ENCODE measurements around the gene CTCFL.

CTCFL gene

DNA sequence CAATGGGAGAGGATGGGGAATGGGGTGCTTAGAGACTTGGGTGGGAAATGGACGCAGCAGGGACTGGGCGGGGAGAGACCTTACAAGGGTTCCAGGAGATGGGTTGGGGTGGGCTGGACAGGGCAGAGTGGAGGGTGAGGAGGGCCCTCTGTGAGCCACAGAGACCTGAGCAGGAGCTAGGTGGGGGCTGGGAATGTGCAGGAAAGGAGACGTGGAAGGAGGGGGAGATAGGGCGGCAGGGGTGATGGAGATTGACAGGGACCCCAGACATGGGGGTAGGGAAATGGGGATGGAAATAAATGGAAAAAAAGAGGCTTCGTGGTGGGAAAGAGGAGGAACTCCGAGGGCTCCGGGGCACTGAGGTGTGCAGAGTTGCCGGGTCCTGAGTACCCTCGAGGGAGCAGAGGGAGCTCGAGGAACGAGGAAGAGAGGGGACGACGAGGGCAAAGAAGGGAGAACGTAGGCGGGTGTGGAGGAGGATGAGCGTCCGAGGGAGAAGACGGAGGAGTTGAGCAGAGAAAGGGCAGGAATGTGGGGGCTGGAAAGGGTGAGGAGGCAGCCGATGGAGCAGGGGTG, 2.0 kb upstream of the CTCFL start:
- Histone ChIP-seq H3K9me3 (ENCODE audit: control insufficient read depth in 2 of 2, low read length in 2 of 2) (no peaks in the 10 kb centered on the region), H3K27me3 (ENCODE audit: control insufficient read depth in 2 of 2, insufficient read depth in 2 of 2, low read length in 2 of 2) (no peaks in the 10 kb centered on the region), H3K4me1 (ENCODE audit: control insufficient read depth in 2 of 2, insufficient read depth in 2 of 2, low read length in 2 of 2) (peaks cover 12 to 35% of the 10 kb centered on the region in 2 donors), H3K9ac (ENCODE audit: low read depth in 1 of 2, low read length in 2 of 2) (no peak overlapping the region), H3K4me3 (ENCODE audit: low read length in 2 of 2) (no peak overlapping the region), H3K36me3 (ENCODE audit: control insufficient read depth in 2 of 2, insufficient read depth in 2 of 2, low read length in 2 of 2) (no peaks in the 10 kb centered on the region), H3K27ac (ENCODE audit: low read depth in 2 of 2, low read length in 2 of 2) (no peak overlapping the region)

DNA sequence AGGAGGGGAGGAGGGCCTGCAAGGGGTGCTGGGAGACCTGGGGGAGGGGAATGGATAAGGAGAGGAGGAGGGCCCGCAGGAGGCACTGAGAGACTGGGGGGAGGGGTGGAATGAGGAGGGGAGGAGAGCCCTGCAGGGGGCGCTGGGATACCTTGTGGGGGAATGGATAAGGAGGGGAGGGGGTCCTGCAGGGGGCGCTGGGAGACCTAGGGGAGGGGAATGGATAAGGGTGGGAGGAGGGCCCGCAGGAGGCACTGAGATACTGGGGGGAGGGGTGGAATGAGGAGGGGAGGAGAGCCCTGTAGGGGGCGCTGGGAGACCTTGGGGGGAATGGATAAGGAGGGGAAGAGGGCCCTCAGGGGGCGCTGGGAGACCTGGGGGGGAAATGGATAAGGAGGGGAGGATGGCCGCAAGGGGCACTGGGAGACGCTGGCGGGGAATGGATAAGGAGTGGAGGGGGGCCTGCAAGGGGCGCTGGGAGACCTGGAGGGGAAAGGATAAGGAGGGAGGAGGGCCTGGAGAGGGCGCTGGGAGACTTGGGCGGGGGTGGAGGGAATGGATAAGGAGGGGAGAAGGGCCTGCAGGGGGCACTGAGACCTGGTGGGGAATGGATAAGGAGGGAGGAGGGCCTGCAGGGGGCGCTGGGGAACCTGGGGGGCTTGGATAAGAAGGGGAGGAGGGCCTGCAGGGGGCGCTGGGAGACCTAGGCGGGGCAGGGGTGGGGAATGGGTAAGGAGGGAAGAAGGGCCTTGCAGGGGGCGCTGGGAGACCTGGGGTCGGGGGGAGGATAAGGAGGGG, 1.3 kb upstream of the CTCFL start:
- no peak overlapping the region for H3K4me3 ChIP-seq (ENCODE audit: low read length in 2 of 2)
- peaks cover 8 to 30% of the 10 kb centered on the region in 2 donors for H3K4me1 ChIP-seq (ENCODE audit: control insufficient read depth in 2 of 2, insufficient read depth in 2 of 2, low read length in 2 of 2)
- no peaks in the 10 kb centered on the region for H3K9me3 ChIP-seq (ENCODE audit: control insufficient read depth in 2 of 2, low read length in 2 of 2)
- H3K27me3 ChIP-seq (ENCODE audit: control insufficient read depth in 2 of 2, insufficient read depth in 2 of 2, low read length in 2 of 2), result no peaks in the 10 kb centered on the region
- H3K9ac ChIP-seq (ENCODE audit: low read depth in 1 of 2, low read length in 2 of 2), result no peak overlapping the region
- H3K27ac ChIP-seq (ENCODE audit: low read depth in 2 of 2, low read length in 2 of 2), result no peak overlapping the region
- H3K36me3 ChIP-seq (ENCODE audit: control insufficient read depth in 2 of 2, insufficient read depth in 2 of 2, low read length in 2 of 2), result no peaks in the 10 kb centered on the region

DNA sequence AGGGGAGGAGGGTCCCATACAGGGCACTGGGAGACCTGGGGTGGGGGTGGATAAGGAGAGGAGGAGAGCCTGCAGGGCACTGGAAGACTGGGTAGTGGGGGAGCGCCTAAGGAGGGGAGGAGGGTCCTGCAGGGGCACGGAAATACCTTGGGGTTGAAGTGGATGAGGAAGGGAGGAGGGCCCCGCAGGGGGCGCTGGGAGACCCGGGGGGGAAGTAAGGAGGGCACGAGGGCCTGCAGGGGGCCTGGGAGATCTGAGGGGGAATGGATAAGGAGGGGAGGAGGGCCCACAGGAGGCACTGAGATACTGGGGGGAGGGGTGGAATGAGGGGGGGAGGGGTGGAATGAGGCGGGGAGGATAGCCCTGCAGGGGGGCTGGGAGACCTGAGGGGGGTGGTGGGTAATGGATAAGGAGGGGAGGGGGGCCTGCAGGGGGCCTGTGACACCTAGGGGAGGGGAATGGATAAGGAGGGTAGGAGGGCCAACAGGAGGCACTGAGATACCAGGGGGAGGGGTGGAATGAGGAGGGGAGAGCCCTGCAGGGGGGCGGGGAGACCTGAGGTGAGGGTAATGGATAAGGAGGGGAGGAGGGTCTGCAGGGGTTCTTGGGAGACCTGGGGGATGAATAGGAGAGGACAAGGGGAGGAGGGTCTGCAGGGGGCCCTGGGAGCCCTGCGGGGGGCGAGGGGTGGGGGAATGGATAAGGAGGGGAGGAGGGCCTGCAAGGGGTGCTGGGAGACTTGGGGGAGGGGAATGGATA, 567 bp upstream of the CTCFL start:
- Histone ChIP-seq H3K27ac (ENCODE audit: low read depth in 2 of 2, low read length in 2 of 2) (no peak overlapping the region), H3K9me3 (ENCODE audit: control insufficient read depth in 2 of 2, low read length in 2 of 2) (no peaks in the 10 kb centered on the region), H3K36me3 (ENCODE audit: control insufficient read depth in 2 of 2, insufficient read depth in 2 of 2, low read length in 2 of 2) (no peaks in the 10 kb centered on the region), H3K4me1 (ENCODE audit: control insufficient read depth in 2 of 2, insufficient read depth in 2 of 2, low read length in 2 of 2) (peaks cover 8 to 24% of the 10 kb centered on the region in 2 donors), H3K27me3 (ENCODE audit: control insufficient read depth in 2 of 2, insufficient read depth in 2 of 2, low read length in 2 of 2) (no peaks in the 10 kb centered on the region), H3K4me3 (ENCODE audit: low read length in 2 of 2) (no peak overlapping the region), H3K9ac (ENCODE audit: low read depth in 1 of 2, low read length in 2 of 2) (no peak overlapping the region)

DNA sequence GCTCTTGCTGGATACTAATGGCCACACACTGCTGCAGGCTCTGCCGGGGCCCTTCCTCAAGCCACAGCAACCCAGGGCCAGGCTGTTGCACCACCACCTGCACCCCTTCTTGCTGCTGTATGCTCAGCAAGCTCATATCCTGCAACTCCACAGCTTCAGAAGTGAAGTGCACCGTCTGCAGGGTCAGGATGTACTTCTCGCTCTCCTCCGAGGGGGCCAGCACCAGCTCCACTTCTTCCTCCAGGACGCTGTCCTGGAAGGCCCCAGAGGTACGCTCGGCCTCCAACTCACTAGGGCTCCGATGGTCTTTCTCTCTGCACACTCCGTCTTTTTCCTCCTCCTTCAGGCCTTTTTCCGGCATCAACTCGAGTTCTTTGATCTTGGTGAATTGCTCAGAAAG, 1.2 kb downstream of the CTCFL start:
- Histone ChIP-seq H3K27ac (ENCODE audit: low read depth in 2 of 2, low read length in 2 of 2) (no peak overlapping the region), H3K9ac (ENCODE audit: low read depth in 1 of 2, low read length in 2 of 2) (no peak overlapping the region), H3K36me3 (ENCODE audit: control insufficient read depth in 2 of 2, insufficient read depth in 2 of 2, low read length in 2 of 2) (no peaks in the 10 kb centered on the region), H3K27me3 (ENCODE audit: control insufficient read depth in 2 of 2, insufficient read depth in 2 of 2, low read length in 2 of 2) (no peaks in the 10 kb centered on the region), H3K4me1 (ENCODE audit: control insufficient read depth in 2 of 2, insufficient read depth in 2 of 2, low read length in 2 of 2) (peaks cover 0 to 10% of the 10 kb centered on the region in 2 donors), H3K4me3 (ENCODE audit: low read length in 2 of 2) (no peak overlapping the region), H3K9me3 (ENCODE audit: control insufficient read depth in 2 of 2, low read length in 2 of 2) (no peaks in the 10 kb centered on the region)

DNA sequence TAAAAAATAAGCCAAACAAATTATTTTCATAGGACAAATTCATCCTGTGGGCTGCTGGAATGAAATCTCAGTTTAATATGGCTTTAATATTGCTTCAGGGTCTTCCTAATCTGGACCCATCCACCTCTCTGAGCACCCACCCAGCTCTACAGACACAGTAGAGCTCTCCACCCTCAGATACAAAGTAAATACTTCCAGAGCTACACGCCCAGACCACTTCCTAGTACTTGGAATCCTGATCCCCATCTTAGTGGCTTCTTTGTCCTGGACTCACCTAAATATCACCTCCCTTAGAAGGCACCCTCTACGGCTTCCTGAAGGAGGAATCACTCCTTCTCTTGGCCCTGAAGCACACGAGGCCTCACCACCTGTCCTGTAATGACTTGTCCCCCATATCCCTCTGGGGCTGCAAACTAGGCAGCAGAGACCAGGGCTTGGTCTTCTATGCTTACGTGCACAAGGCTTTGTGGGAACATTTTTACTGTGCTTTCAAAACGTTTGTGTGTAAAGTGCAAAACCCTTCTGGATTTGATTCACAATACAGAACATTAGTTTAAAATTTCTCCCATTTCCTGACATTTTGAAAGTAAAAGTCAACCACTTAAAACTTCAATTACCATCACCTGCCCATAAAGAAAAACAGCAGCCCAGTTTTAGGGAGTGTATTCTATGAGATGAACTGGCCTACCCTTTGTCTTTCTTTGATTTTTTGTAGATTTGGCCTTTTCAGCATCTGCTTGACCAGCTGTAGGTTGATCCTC, 2.4 kb downstream of the CTCFL start:
- no peak overlapping the region for H3K4me3 ChIP-seq (ENCODE audit: low read length in 2 of 2)
- no peaks in the 10 kb centered on the region for H3K36me3 ChIP-seq (ENCODE audit: control insufficient read depth in 2 of 2, insufficient read depth in 2 of 2, low read length in 2 of 2)
- H3K27ac ChIP-seq (ENCODE audit: low read depth in 2 of 2, low read length in 2 of 2), result no peak overlapping the region
- no peak overlapping the region for H3K9ac ChIP-seq (ENCODE audit: low read depth in 1 of 2, low read length in 2 of 2)
- peaks cover 0 to 5% of the 10 kb centered on the region in 2 donors for H3K4me1 ChIP-seq (ENCODE audit: control insufficient read depth in 2 of 2, insufficient read depth in 2 of 2, low read length in 2 of 2)
- H3K27me3 ChIP-seq (ENCODE audit: control insufficient read depth in 2 of 2, insufficient read depth in 2 of 2, low read length in 2 of 2), result no peaks in the 10 kb centered on the region
- H3K9me3 ChIP-seq (ENCODE audit: control insufficient read depth in 2 of 2, low read length in 2 of 2), result no peaks in the 10 kb centered on the region

DNA sequence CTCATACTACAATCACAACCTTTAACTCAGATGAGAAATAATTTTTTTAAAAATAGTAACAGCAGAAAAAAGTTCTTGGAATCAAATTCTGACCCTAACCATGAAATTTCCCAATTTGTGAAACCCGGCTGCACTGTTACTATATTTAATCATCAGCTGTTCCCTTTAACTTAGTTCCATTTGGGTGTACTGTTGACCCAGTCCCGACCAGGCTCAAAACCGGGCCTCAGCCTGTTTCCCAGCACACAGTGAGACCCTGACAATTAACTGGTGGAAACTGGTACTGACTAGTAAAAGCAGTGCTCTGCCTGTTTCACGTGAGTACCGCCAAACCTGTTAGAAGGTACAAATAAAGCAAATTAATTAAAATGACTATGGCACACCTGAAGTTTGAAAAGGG, 7.0 kb downstream of the CTCFL start:
- H3K27ac ChIP-seq (ENCODE audit: low read depth in 2 of 2, low read length in 2 of 2), result no peak overlapping the region

DNA sequence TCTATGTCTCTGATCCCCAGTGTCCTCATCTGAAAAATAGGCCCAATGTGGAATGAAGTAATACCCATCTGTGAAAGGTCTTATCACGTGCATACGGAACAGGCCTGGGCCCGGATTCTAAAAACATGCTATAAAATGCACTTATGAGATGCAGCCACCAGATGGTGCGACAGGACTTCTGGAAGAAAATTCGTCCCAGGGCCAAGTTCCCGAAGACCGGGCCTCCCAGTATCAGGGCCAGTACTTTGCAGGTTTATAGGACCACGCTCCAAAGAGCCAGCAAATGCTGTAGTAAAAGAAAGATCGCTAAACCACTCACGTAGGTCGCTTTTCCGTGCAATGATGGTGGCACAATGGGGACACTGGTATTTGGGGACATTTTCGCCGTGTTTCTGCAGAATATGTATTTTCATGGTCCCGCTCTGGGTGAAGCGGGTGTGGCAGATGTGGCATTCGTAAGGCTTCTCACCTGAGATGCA, 10.6 kb downstream of the CTCFL start:
- H3K27ac ChIP-seq (ENCODE audit: low read depth in 2 of 2, low read length in 2 of 2), result no peak overlapping the region
- H3K27me3 ChIP-seq (ENCODE audit: control insufficient read depth in 2 of 2, insufficient read depth in 2 of 2, low read length in 2 of 2), result no peaks in the 10 kb centered on the region
- no peaks in the 10 kb centered on the region for H3K9me3 ChIP-seq (ENCODE audit: control insufficient read depth in 2 of 2, low read length in 2 of 2)
- no peaks in the 10 kb centered on the region for H3K36me3 ChIP-seq (ENCODE audit: control insufficient read depth in 2 of 2, insufficient read depth in 2 of 2, low read length in 2 of 2)
- H3K9ac ChIP-seq (ENCODE audit: low read depth in 1 of 2, low read length in 2 of 2), result no peak overlapping the region
- no peak overlapping the region for H3K4me3 ChIP-seq (ENCODE audit: low read length in 2 of 2)
- peaks cover 0 to 3% of the 10 kb centered on the region in 2 donors for H3K4me1 ChIP-seq (ENCODE audit: control insufficient read depth in 2 of 2, insufficient read depth in 2 of 2, low read length in 2 of 2)

More for the DNA sequence above, 7.0 kb downstream of the CTCFL start:
- H3K4me3 ChIP-seq (ENCODE audit: low read length in 2 of 2), result no peak overlapping the region
- no peaks in the 10 kb centered on the region for H3K9me3 ChIP-seq (ENCODE audit: control insufficient read depth in 2 of 2, low read length in 2 of 2)
- no peak overlapping the region for H3K9ac ChIP-seq (ENCODE audit: low read depth in 1 of 2, low read length in 2 of 2)
- no peaks in the 10 kb centered on the region for H3K27me3 ChIP-seq (ENCODE audit: control insufficient read depth in 2 of 2, insufficient read depth in 2 of 2, low read length in 2 of 2)
- no peaks in the 10 kb centered on the region for H3K36me3 ChIP-seq (ENCODE audit: control insufficient read depth in 2 of 2, insufficient read depth in 2 of 2, low read length in 2 of 2)
- H3K4me1 ChIP-seq (ENCODE audit: control insufficient read depth in 2 of 2, insufficient read depth in 2 of 2, low read length in 2 of 2), result peaks cover 0 to 8% of the 10 kb centered on the region in 2 donors

DNA sequence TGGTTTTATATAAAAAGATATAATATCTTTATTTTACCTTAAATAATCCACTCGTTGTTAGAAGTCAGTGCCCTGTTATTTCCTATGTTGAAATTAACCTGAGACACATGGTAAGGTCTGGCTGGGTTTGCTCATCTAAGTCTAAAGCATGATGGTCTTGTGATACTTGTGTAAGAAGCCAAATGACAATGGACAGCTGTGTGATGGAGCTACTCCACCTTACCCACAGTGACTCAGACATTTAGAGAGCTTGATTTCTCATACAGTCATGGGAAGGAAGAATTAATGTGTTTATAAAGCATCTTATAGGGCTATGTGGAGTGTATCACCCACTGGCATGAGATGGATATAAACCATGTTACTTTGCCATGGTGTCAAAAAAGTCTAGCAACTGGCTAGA, 11.7 kb downstream of the CTCFL start:
- Histone ChIP-seq H3K27ac (ENCODE audit: low read depth in 2 of 2, low read length in 2 of 2) (no peak overlapping the region), H3K4me1 (ENCODE audit: control insufficient read depth in 2 of 2, insufficient read depth in 2 of 2, low read length in 2 of 2) (peaks cover 0 to 3% of the 10 kb centered on the region in 2 donors), H3K27me3 (ENCODE audit: control insufficient read depth in 2 of 2, insufficient read depth in 2 of 2, low read length in 2 of 2) (no peaks in the 10 kb centered on the region), H3K4me3 (ENCODE audit: low read length in 2 of 2) (no peak overlapping the region), H3K36me3 (ENCODE audit: control insufficient read depth in 2 of 2, insufficient read depth in 2 of 2, low read length in 2 of 2) (no peaks in the 10 kb centered on the region), H3K9me3 (ENCODE audit: control insufficient read depth in 2 of 2, low read length in 2 of 2) (no peaks in the 10 kb centered on the region), H3K9ac (ENCODE audit: low read depth in 1 of 2, low read length in 2 of 2) (no peak overlapping the region)

DNA sequence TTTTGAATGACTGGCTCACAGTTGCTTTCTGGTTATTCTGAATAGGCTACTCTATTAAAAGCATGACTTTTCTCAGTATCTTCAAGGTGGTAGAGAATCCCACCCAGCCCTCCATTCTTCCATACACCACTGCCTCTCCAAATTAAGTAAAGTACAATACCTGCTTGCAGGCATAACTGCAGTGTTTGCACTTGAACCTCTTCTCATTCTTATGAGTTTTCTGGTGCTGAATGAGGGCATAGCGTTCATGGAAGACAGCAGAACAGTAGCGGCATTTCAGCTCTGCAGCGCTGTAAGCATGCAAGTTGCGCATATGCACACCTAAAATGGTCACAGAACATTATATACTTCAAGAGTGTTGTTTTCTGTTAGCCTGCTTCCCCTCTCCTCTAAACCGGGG, 12.5 kb downstream of the CTCFL start:
- Histone ChIP-seq H3K9me3 (ENCODE audit: control insufficient read depth in 2 of 2, low read length in 2 of 2) (no peaks in the 10 kb centered on the region), H3K27ac (ENCODE audit: low read depth in 2 of 2, low read length in 2 of 2) (no peak overlapping the region), H3K4me3 (ENCODE audit: low read length in 2 of 2) (no peak overlapping the region), H3K4me1 (ENCODE audit: control insufficient read depth in 2 of 2, insufficient read depth in 2 of 2, low read length in 2 of 2) (peaks cover 0 to 3% of the 10 kb centered on the region in 2 donors), H3K27me3 (ENCODE audit: control insufficient read depth in 2 of 2, insufficient read depth in 2 of 2, low read length in 2 of 2) (no peaks in the 10 kb centered on the region), H3K36me3 (ENCODE audit: control insufficient read depth in 2 of 2, insufficient read depth in 2 of 2, low read length in 2 of 2) (no peaks in the 10 kb centered on the region), H3K9ac (ENCODE audit: low read depth in 1 of 2, low read length in 2 of 2) (no peak overlapping the region)
